Suprapubic skin (tissue), 3 donors: Measurements from ENCODE around the gene IL22RA2.

ENCODE experiments used
- POLR2A ChIP-seq, 2 donors: fragments of 450-650 bp; IDR thresholded peaks; one replicate each; pipeline ENCODE4 v1.6.1; 2017; ENCODE audit warnings: antibody characterized with exemption in 2 of 2, mild to moderate bottlenecking in 2 of 2, moderate library complexity in 2 of 2
- TF ChIP-seq, protein P1 (sequence below), 2 donors: fragments of 200-600 bp in 1 of 2; fragments of 450-650 bp in 1 of 2; sonication (generic) in 1 of 2; IDR thresholded peaks; one replicate each; pipeline ENCODE4 v1.5.1; 2016 to 2019; ENCODE audit warnings: antibody characterized with exemption in 2 of 2, mild to moderate bottlenecking in 1 of 2, moderate library complexity in 1 of 2

DNA sequence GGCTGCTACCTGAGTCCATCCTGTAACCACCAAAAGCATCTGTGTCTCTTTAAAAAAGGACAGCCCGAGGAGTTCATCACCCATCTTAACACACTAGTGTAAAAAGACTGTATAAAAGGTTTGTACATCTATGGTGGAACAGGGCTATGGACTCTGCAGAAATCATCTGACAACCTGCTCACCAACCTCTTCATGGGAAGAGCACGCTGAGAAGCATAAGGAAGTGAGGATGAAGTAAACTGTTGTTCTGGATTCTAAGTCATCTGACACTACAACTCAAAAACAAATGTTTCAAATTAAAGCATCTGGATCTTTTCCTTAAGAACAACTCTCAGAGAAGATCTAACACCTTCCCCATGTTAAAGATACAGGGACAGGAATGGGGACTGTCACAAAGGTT lies 40.4 kb upstream of the IL22RA2 start:
- TF ChIP-seq, protein P1, sequence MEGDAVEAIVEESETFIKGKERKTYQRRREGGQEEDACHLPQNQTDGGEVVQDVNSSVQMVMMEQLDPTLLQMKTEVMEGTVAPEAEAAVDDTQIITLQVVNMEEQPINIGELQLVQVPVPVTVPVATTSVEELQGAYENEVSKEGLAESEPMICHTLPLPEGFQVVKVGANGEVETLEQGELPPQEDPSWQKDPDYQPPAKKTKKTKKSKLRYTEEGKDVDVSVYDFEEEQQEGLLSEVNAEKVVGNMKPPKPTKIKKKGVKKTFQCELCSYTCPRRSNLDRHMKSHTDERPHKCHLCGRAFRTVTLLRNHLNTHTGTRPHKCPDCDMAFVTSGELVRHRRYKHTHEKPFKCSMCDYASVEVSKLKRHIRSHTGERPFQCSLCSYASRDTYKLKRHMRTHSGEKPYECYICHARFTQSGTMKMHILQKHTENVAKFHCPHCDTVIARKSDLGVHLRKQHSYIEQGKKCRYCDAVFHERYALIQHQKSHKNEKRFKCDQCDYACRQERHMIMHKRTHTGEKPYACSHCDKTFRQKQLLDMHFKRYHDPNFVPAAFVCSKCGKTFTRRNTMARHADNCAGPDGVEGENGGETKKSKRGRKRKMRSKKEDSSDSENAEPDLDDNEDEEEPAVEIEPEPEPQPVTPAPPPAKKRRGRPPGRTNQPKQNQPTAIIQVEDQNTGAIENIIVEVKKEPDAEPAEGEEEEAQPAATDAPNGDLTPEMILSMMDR (IDR thresholded peaks at IDR 0.05) = no peak
- no peak for TF ChIP-seq POLR2A (IDR thresholded peaks at IDR 0.05)
